Right forelimb (tissue), 1 donor: ENCODE data around the gene GRIN2C.

ENCODE experiments used
- DNase-seq: peaks from one replicate; pipeline ENCODE4 v3.0.0-alpha.2; 2018

The GRIN2C gene

GRCh38 chr17:74818291-74818938, 41.3 kb downstream of the GRIN2C start:
- DNase-seq = no peak

GRCh38 chr17:74816905-74817620, 42.6 kb downstream of the GRIN2C start:
- no peak for DNase-seq

- no peak for DNase-seq
Observed at GRCh38 chr17:74815550-74816370, 43.9 kb downstream of the GRIN2C start.

- no peak for DNase-seq
Observed at GRCh38 chr17:74815067-74815466, 44.6 kb downstream of the GRIN2C start.

GRCh38 chr17:74814453-74814852, 45.2 kb downstream of the GRIN2C start:
- DNase-seq = no peak

GRCh38 chr17:74812109-74813009, 47.3 kb downstream of the GRIN2C start:
- no peak for DNase-seq

- DNase-seq = no peak
Observed at GRCh38 chr17:74810699-74811485, 48.8 kb downstream of the GRIN2C start.

GRCh38 chr17:74808714-74809430, 50.8 kb downstream of the GRIN2C start:
- no peak for DNase-seq

- no peak for DNase-seq
Observed at GRCh38 chr17:74807925-74808324, 51.8 kb downstream of the GRIN2C start.

GRCh38 chr17:74807441-74807840, 52.2 kb downstream of the GRIN2C start:
- no peak for DNase-seq

- no peak for DNase-seq
Observed at GRCh38 chr17:74806334-74806733, 53.4 kb downstream of the GRIN2C start.

GRCh38 chr17:74805591-74805991, 54.1 kb downstream of the GRIN2C start:
- DNase-seq = no peak

GRCh38 chr17:74804683-74805082, 55.0 kb downstream of the GRIN2C start:
- DNase-seq = no peak

- DNase-seq = no peak
Observed at GRCh38 chr17:74803971-74804370, 55.7 kb downstream of the GRIN2C start.

GRCh38 chr17:74803388-74803930, 56.2 kb downstream of the GRIN2C start:
- no peak for DNase-seq

GRCh38 chr17:74801896-74802295, 57.8 kb downstream of the GRIN2C start:
- no peak for DNase-seq

GRCh38 chr17:74800531-74800930, 59.2 kb downstream of the GRIN2C start:
- DNase-seq = no peak

GRCh38 chr17:74799097-74799496, 60.6 kb downstream of the GRIN2C start:
- DNase-seq = no peak

GRCh38 chr17:74798239-74798707, 61.4 kb downstream of the GRIN2C start:
- DNase-seq = no peak

- no peak for DNase-seq
Observed at GRCh38 chr17:74797824-74798223, 61.9 kb downstream of the GRIN2C start.

- no peak for DNase-seq
Observed at GRCh38 chr17:74796866-74797265, 62.8 kb downstream of the GRIN2C start.
